ENCODE measurements around the gene KRTAP9-2. TPM values are rescaled to one million over a fixed set of nuclear protein-coding genes. Genes with fewer than 3 reads are reported as not detected.

The KRTAP9-2 gene
- total RNA-seq, 2 donors from 2014 or later = not detected

Other genes starting within 250 kb of the KRTAP9-2 start
- gene KRT40, start 242.3 kb upstream of the KRTAP9-2 start, total RNA-seq = not detected
- not detected for gene KRTAP3-3, start 232.5 kb upstream of the KRTAP9-2 start, total RNA-seq
- gene KRTAP3-2, start 226.7 kb upstream of the KRTAP9-2 start, total RNA-seq = not detected
- not detected for gene KRTAP3-1, start 217.5 kb upstream of the KRTAP9-2 start, total RNA-seq
- not detected for gene KRTAP1-5, start 199.4 kb upstream of the KRTAP9-2 start, total RNA-seq
- not detected for gene KRTAP1-4, start 196.5 kb upstream of the KRTAP9-2 start, total RNA-seq
- not detected for gene KRTAP1-3, start 191.8 kb upstream of the KRTAP9-2 start, total RNA-seq
- gene KRTAP1-1, start 185.2 kb upstream of the KRTAP9-2 start, total RNA-seq = not detected
- gene KRTAP2-1, start 179.3 kb upstream of the KRTAP9-2 start, total RNA-seq = not detected
- gene KRTAP2-2, start 171.4 kb upstream of the KRTAP9-2 start, total RNA-seq = not detected
- gene KRTAP2-3, start 166.5 kb upstream of the KRTAP9-2 start, total RNA-seq = not detected
- gene KRTAP2-4, start 160.8 kb upstream of the KRTAP9-2 start, total RNA-seq = not detected
- gene KRTAP4-7, start 142.5 kb upstream of the KRTAP9-2 start, total RNA-seq = not detected
- not detected for gene KRTAP4-8, start 128.5 kb upstream of the KRTAP9-2 start, total RNA-seq
- gene KRTAP4-16, start 124.4 kb upstream of the KRTAP9-2 start, total RNA-seq = not detected
- gene KRTAP4-9, start 121.3 kb upstream of the KRTAP9-2 start, total RNA-seq = not detected
- gene KRTAP4-11, start 108.3 kb upstream of the KRTAP9-2 start, total RNA-seq = not detected
- not detected for gene KRTAP4-12, start 102.5 kb upstream of the KRTAP9-2 start, total RNA-seq
- not detected for gene KRTAP4-6, start 86.1 kb upstream of the KRTAP9-2 start, total RNA-seq
- gene KRTAP4-5, start 76.8 kb upstream of the KRTAP9-2 start, total RNA-seq = not detected
- not detected for gene KRTAP4-4, start 65.9 kb upstream of the KRTAP9-2 start, total RNA-seq
- not detected for gene KRTAP4-3, start 58.4 kb upstream of the KRTAP9-2 start, total RNA-seq
- gene KRTAP4-2, start 48.4 kb upstream of the KRTAP9-2 start, total RNA-seq = not detected
- gene KRTAP4-1, start 41.7 kb upstream of the KRTAP9-2 start, total RNA-seq = not detected
- not detected for gene KRTAP9-1, start 36.8 kb upstream of the KRTAP9-2 start, total RNA-seq
- not detected for gene KRTAP9-3, start 5.8 kb downstream of the KRTAP9-2 start, total RNA-seq
- not detected for gene KRTAP9-8, start 11.4 kb downstream of the KRTAP9-2 start, total RNA-seq
- not detected for gene KRTAP9-4, start 23.0 kb downstream of the KRTAP9-2 start, total RNA-seq
- gene KRTAP9-9, start 28.7 kb downstream of the KRTAP9-2 start, total RNA-seq = not detected
- gene KRTAP9-6, start 38.7 kb downstream of the KRTAP9-2 start, total RNA-seq = not detected
- not detected for gene KRTAP9-7, start 49.0 kb downstream of the KRTAP9-2 start, total RNA-seq
- gene KRTAP29-1, start 76.2 kb downstream of the KRTAP9-2 start, total RNA-seq = not detected
- not detected for gene KRTAP16-1, start 82.7 kb downstream of the KRTAP9-2 start, total RNA-seq
- gene KRTAP17-1, start 89.1 kb downstream of the KRTAP9-2 start, total RNA-seq = not detected
- gene KRT33A, start 124.2 kb downstream of the KRTAP9-2 start, total RNA-seq = not detected
- not detected for gene KRT33B, start 143.2 kb downstream of the KRTAP9-2 start, total RNA-seq
- not detected for gene KRT34, start 155.7 kb downstream of the KRTAP9-2 start, total RNA-seq
- gene KRT31, start 171.0 kb downstream of the KRTAP9-2 start, total RNA-seq = not detected
- gene KRT37, start 197.9 kb downstream of the KRTAP9-2 start, total RNA-seq = not detected
- not detected for gene KRT38, start 214.3 kb downstream of the KRTAP9-2 start, total RNA-seq
- not detected for gene KRT32, start 240.7 kb downstream of the KRTAP9-2 start, total RNA-seq

Data from left cardiac atrium (tissue), 2 donors.